ENCODE data around the gene BLID. TPM values are rescaled to one million over a fixed set of nuclear protein-coding genes. Genes with fewer than 3 reads are reported as not detected.

The BLID gene
- total RNA-seq, 4 donors from 2014 or later = 0.66 TPM; not detected in 3

DNA sequence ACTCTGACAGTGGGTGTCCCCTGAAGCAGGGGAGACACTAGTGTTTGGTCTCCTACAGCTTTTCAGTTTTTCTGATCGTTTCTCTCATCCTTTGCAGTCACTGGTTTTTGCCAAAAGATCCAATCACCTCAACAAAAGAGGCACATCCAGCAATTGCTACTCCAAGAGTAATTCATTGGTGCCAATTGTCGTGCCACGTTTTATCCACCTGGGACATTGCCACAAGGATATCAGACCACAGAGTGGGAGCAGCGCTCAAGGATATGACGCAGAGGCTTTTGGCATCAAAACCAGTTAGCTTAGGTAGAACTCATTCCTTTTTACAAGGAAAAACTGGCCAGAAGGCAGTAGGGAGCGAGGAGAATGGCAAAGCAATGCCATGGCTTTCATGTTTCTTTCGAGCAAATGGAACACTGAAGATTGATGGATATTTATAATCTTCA is 40.9 kb upstream of the BLID start:
- Histone ChIP-seq H3K36me3 (no peaks in the 10 kb centered on the region), H3K4me1 (peaks cover 12 to 16% of the 10 kb centered on the region in 2 donors), H3K27ac (peak overlapping the region; percentile 64 to 76 (median 68)), H3K9me3 (no peaks in the 10 kb centered on the region), H3K27me3 (no peaks in the 10 kb centered on the region), H3K4me3 (peak overlapping the region; percentile 42 to 67 (median 56))
- in situ Hi-C loops (cut with MboI; ENCODE audit: low sequenced_read_pairs in 4 of 4) (no loop called here), intact Hi-C loops (cut with DNase I; ENCODE audit: low total_unique reads) (loop anchor here (2.0 to 5.0 kb wide), 2 partner anchors 40 to 60 kb away; no protein-coding TSS in a partner anchor)
- TF ChIP-seq POLR2A (IDR thresholded peaks at IDR 0.05) = no peak
- peak; percentile 24 to 64 for ATAC-seq
- peak; percentile 21 to 53 for DNase-seq

DNA sequence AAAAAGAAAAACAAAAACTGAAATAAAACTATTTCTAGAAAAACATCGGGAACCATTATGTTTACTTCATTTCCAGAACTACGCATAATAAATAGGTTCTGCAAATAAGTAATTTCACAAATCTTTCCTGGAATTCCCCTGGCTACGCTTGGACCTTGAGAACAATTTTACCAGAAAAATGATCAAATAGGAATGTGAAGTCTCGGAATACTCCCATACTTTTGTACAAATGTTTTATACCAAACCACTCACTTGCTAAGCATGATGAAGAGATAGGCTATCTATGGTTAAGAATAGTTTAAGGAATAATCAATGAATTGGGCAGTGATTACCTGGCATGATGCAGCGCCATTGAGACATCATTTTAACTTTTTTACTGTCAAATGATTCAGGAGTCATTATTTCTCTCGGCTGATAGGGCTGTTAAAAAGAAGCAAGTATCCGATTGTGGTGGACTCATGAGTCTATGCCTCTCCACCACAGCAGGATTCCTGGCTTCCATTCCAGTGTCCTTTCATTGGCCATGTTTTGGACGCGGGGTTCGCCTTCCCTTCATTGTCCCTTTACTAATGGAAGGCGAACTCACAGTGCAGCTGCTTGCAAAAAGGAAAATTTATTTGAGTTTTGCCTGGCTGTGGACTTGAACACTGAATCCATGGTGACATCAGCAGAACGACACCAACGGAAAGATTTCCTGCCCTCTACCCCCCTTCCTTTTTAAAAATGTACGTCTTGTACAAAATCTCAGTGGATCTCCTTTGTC is 39.9 kb upstream of the BLID start:
- H3K36me3 ChIP-seq = no peaks in the 10 kb centered on the region
- no peaks in the 10 kb centered on the region for H3K27me3 ChIP-seq
- H3K27ac ChIP-seq = peak overlapping the region in 3 of 4 donors; percentile 67 to 76 (median 69)
- ATAC-seq (no peak), DNase-seq (no peak)
- peaks cover 4 to 7% of the 10 kb centered on the region in 2 donors for H3K4me1 ChIP-seq
- H3K4me3 ChIP-seq = peak overlapping the region; percentile 42 to 67 (median 56)
- in situ Hi-C loops (cut with MboI; ENCODE audit: low sequenced_read_pairs in 4 of 4) = no loop called here
- H3K9me3 ChIP-seq = no peaks in the 10 kb centered on the region
- TF ChIP-seq, protein P1, sequence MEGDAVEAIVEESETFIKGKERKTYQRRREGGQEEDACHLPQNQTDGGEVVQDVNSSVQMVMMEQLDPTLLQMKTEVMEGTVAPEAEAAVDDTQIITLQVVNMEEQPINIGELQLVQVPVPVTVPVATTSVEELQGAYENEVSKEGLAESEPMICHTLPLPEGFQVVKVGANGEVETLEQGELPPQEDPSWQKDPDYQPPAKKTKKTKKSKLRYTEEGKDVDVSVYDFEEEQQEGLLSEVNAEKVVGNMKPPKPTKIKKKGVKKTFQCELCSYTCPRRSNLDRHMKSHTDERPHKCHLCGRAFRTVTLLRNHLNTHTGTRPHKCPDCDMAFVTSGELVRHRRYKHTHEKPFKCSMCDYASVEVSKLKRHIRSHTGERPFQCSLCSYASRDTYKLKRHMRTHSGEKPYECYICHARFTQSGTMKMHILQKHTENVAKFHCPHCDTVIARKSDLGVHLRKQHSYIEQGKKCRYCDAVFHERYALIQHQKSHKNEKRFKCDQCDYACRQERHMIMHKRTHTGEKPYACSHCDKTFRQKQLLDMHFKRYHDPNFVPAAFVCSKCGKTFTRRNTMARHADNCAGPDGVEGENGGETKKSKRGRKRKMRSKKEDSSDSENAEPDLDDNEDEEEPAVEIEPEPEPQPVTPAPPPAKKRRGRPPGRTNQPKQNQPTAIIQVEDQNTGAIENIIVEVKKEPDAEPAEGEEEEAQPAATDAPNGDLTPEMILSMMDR (IDR thresholded peaks at IDR 0.05 in 4 of 5, conservative IDR thresholded peaks at IDR 0.05 in 1 of 5) = no peak
- TF ChIP-seq POLR2A (IDR thresholded peaks at IDR 0.05) = no peak
- intact Hi-C loops (cut with DNase I; ENCODE audit: low total_unique reads) = loop anchor here (2.0 to 5.0 kb wide), 2 partner anchors 41 to 59 kb away; no protein-coding TSS in a partner anchor

DNA sequence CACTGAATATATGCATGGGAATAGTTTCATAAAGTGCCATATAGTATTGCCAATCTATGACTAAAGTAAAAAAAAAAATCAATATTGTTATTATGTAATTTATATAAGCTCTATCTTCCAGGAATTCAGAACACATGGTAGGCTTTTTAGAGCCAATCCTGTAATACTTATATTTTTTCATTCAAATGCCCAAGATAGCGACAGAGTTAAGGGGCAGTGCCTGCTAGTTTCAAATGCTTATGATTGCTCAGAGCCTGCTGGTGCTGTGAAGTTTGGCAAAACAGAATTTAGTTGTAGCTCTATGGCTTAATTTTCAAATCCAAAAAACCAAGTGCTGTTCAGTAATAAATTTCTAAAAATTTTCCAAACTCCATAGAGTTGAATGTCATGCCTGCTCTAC is 39.0 kb upstream of the BLID start:
- DNase-seq (no peak), ATAC-seq (no peak)
- in situ Hi-C loops (cut with MboI; ENCODE audit: low sequenced_read_pairs in 4 of 4) = no loop called here
- Histone ChIP-seq H3K9me3 (no peaks in the 10 kb centered on the region), H3K27ac (no peak overlapping the region), H3K4me3 (peak overlapping the region in 2 of 4 donors; percentile 55 to 67), H3K27me3 (no peaks in the 10 kb centered on the region), H3K36me3 (no peaks in the 10 kb centered on the region), H3K4me1 (peaks cover 4 to 7% of the 10 kb centered on the region in 2 donors)
- no peak for TF ChIP-seq POLR2A (IDR thresholded peaks at IDR 0.05)
- TF ChIP-seq, protein P1 (IDR thresholded peaks at IDR 0.05 in 4 of 5, conservative IDR thresholded peaks at IDR 0.05 in 1 of 5) = no peak
- intact Hi-C loops (cut with DNase I; ENCODE audit: low total_unique reads) = loop anchor here (5.0 kb wide), 1 partner anchor 42 kb away; no protein-coding TSS in a partner anchor

GRCh38 chr11:122154227-122154626 is 38.2 kb upstream of the BLID start:
- Histone ChIP-seq H3K27me3 (no peaks in the 10 kb centered on the region), H3K27ac (no peak overlapping the region), H3K9me3 (no peaks in the 10 kb centered on the region), H3K4me3 (no peak overlapping the region), H3K4me1 (peaks cover 4 to 6% of the 10 kb centered on the region in 2 donors), H3K36me3 (no peaks in the 10 kb centered on the region)
- in situ Hi-C loops (cut with MboI; ENCODE audit: low sequenced_read_pairs in 4 of 4) = no loop called here
- ATAC-seq (no peak), DNase-seq (no peak)
- intact Hi-C loops (cut with DNase I; ENCODE audit: low total_unique reads) = no loop called here
- no peak for TF ChIP-seq POLR2A (IDR thresholded peaks at IDR 0.05)
- TF ChIP-seq, protein P1 (IDR thresholded peaks at IDR 0.05 in 4 of 5, conservative IDR thresholded peaks at IDR 0.05 in 1 of 5) = no peak

GRCh38 chr11:122153746-122154145 is 37.7 kb upstream of the BLID start:
- in situ Hi-C loops (cut with MboI; ENCODE audit: low sequenced_read_pairs in 4 of 4) (no loop called here), intact Hi-C loops (cut with DNase I; ENCODE audit: low total_unique reads) (no loop called here)
- H3K27ac ChIP-seq = no peak overlapping the region
- ATAC-seq = no peak
- TF ChIP-seq POLR2A (IDR thresholded peaks at IDR 0.05) = no peak
- TF ChIP-seq, protein P1 (IDR thresholded peaks at IDR 0.05 in 4 of 5, conservative IDR thresholded peaks at IDR 0.05 in 1 of 5) = no peak
- H3K36me3 ChIP-seq = no peaks in the 10 kb centered on the region
- H3K27me3 ChIP-seq = no peaks in the 10 kb centered on the region
- peaks cover 0 to 1% of the 10 kb centered on the region in 2 donors for H3K4me1 ChIP-seq
- H3K4me3 ChIP-seq = no peak overlapping the region
- no peak for DNase-seq
- H3K9me3 ChIP-seq = no peaks in the 10 kb centered on the region

All from gastrocnemius medialis (tissue), 4 donors.